ENCODE data around the gene GFOD1.
A peak's percentile ranks its signal among the peaks of the same experiment; 100 is the strongest.

The GFOD1 gene

DNA sequence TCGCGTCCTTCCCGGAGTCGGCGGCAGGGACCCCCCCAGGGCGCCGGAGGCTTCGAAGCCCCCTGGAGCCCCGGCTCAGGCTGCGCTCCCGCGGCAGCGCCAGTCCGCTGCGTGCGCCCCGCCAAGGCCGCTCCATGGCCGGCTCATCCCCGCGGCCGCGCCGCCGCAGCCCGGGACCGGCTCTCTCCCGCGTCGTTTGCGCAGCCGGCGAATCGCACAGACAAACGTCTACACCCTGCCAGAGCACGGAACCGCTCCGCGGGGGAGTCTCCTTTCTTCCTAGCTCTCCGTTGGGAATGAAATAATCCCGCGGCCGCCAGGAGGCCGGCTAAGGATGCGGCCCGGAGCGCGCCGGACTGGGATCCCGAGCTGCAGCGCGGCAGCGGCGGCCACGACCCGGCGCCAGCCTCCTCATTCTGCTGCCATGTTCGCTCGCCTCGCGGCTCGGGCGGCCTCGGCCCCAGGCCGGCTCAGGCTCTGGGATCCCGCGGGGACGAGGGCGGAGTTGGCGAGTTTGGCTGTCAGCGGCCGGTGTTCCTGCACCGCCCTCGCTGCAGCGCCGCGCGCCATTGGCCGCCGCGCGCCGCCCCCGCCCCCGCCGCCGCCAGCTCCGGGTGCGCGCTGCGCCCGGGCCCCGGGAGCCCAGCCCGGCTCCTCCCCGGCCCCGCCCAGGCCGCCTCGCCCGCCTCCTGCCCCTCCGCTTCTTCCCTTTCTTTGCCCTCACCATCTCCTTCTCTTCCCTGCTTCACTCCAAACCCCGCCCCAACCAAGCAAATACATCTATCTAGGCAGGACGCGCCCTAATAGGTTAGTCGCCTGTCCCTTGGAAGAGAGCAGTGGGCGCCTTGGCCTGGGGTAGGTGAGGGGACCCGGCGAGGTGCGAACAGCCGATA lies at the start of gene GFOD1:
Gene GFOD1, minus strand, starts transcription at position 479 of the 893 bp plus-strand sequence. CDS start 710 bp downstream, outside the sequence.
- DNase-seq (ENCODE audit: low read depth) = peak; percentile 88

GRCh38 chr6:13536796-13537526 lies 49.6 kb upstream of the GFOD1 start:
- DNase-seq (ENCODE audit: low read depth) = no peak

GRCh38 chr6:13535306-13535705 lies 47.9 kb upstream of the GFOD1 start:
- DNase-seq (ENCODE audit: low read depth) = peak; percentile 15

GRCh38 chr6:13534536-13534935 lies 47.1 kb upstream of the GFOD1 start:
- DNase-seq (ENCODE audit: low read depth) = no peak

DNA sequence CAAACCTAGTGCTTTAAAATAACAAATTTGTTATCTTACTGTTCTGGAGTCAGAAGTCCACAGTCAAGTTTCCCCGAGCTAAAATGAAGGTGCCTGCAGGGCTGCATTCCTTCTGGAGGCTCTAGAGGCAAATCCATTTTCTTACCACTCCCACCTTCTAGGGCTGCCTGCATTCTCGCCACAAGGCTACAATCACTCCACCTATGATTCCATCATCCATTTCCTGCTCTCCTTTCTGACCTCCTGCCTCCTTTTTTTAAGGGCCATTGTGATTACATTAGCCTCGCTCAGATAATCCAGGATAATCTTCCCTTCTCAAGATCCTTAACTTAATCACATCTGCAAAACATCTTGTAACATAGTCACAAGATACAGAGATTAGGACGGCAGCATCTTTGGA lies 44.6 kb upstream of the GFOD1 start:
- no peak for DNase-seq (ENCODE audit: low read depth)

GRCh38 chr6:13528777-13529343 lies 41.5 kb upstream of the GFOD1 start:
- DNase-seq (ENCODE audit: low read depth) = no peak

- DNase-seq (ENCODE audit: low read depth) = no peak
Measured at GRCh38 chr6:13528232-13528631, 40.8 kb upstream of the GFOD1 start.

DNA sequence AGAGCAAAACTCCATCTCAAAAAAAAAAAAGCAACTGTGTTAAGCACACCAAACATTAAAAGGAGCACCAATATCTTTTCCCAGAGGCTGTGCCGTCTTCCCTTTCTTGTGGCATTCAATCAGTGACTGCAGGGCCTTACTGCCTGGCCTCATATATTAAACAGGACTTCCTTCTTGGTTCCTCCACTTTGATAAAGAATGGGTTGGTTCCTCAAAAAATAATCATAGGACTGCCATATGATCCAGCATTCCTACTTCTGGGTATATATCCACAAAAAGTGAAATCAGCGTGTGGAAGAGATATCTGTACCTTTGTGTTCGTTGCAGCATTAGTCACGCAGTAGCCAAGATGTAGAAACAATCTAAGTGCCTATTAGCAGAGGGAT lies 40.3 kb upstream of the GFOD1 start:
- no peak for DNase-seq (ENCODE audit: low read depth)

GRCh38 chr6:13526727-13527670 lies 39.6 kb upstream of the GFOD1 start:
- peak; percentile 33 for DNase-seq (ENCODE audit: low read depth)

DNA sequence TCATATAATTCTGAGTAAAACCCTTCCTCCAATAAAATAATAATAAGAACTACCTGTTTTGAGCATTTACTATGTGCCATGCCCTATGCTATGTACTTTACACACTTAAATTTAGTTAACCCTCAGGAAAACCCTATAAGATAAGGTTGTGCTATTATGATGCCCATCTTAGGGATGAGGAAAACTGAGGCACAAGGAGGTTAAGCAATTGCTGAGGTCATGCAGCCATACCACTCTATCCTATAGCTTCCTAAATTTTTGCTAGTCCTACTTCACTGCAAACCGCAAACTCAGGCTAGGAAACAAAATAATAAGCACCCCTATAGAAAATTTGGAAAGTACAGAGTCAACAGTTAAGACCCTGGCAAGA lies 38.9 kb upstream of the GFOD1 start:
- no peak for DNase-seq (ENCODE audit: low read depth)

- no peak for DNase-seq (ENCODE audit: low read depth)
Measured at GRCh38 chr6:13524801-13525508, 37.6 kb upstream of the GFOD1 start.

DNA sequence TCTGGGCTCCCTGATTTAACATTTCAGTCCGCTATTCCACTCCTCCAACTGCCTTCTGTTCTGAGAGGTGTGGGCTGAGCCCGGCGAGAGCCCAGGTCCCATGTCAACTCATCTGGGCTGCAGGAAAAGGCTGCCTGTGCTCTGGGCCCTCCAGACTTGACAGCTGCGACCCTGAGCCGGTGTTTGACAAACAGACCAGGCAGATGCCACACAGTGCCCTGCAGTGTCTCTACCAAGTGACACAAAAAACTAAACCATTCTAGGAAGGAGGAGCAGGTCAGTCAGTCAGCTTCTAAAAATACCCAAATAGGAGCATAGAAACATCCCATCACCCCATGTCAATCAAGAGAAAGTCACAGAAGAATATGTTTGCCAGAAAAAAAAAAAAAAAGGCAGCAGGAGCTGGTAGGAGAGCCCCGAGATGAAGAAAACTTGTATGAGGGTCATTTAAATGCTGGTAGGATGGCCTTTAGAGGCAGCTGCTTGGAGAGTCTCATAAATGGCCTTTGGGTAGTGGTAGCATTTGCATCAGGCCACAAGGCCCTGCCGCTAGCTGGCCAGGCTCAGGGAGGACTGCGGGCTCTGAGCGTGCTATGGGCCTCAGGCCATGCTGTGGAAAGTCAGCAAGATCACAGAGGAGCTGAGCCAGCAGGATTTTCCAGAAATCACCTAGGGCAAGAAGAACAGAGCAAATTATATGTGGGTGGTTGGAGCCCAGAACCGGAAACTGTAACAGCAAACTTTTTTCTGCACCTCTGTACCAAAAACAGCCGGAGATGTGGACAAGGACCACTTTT lies 36.6 kb upstream of the GFOD1 start:
- no peak for DNase-seq (ENCODE audit: low read depth)

DNA sequence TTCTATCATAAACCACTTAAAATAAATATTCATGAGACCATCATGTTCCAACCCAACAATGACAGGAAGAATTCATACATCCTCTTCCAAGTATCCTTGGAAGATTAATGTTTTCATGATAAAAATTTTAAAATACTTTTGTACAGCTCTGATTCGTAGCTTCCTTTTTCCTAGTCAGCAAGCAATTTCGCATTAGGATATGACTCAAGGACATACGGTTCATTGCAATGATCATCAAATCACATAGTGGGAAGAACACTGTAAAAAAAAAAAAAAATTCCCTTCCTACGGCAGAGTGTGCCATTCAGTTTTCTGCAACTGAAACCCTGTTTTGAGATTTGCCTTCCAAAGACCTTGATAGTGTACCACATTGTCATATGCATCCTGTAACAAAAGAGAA lies 35.3 kb upstream of the GFOD1 start:
- peak; percentile 88 for DNase-seq (ENCODE audit: low read depth)

DNA sequence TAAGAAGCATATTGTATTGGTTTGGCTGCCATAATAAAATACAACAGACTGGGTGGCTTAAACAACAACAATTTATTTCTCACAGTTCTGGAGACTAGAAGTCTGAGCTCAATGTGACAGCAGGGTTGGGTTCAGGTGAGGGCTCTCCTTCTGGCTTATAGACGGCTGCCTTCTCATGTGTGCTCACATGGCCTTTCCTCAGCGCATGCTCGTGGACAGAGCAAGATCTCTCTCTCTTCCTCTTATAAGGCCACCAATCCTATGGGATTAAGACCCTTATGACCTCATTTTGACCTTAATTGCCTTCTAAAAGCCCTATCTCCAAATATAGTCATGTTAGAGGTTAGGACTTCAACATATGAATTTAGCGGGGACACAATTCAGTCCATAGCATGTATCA lies 32.4 kb upstream of the GFOD1 start:
- no peak for DNase-seq (ENCODE audit: low read depth)

DNA sequence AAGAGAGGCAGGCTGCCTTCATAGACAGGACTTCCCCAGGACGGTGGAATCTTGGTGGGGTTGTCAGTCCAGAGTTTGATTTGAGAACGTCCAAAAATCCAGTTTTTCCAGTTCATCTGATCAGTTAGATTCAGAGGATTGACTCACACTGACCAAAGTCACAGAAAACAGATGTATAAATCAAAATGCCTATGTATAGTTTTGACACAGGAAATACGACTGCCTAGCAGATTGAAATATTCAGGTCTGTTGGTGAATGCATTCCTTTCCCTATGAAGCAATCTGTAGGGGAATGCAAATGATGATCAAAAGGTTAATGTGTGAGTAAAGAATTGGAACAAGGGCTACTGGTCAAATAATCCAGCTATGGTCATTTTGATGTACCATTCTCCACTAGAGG lies 29.7 kb upstream of the GFOD1 start:
- peak; percentile 56 for DNase-seq (ENCODE audit: low read depth)

DNA sequence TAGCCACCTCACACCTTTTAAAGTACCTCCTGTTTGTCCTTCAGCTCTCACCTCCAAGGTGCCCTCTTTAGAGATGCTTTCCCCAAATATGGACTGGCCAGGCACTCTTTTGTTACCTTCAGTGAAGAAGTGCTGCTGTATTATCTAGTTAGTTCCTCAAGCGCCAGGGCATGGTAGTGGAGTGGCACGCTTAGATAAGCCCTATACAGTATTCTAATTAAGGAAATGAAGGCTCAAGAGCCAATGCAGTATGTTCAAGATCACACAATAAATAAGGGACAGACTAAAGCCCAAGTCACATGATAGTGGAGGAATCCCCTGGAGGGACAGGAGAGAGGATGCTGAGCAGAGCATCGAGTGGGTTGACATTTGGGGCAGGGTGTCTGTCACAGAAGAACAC lies 28.5 kb upstream of the GFOD1 start:
- DNase-seq (ENCODE audit: low read depth) = no peak

DNA sequence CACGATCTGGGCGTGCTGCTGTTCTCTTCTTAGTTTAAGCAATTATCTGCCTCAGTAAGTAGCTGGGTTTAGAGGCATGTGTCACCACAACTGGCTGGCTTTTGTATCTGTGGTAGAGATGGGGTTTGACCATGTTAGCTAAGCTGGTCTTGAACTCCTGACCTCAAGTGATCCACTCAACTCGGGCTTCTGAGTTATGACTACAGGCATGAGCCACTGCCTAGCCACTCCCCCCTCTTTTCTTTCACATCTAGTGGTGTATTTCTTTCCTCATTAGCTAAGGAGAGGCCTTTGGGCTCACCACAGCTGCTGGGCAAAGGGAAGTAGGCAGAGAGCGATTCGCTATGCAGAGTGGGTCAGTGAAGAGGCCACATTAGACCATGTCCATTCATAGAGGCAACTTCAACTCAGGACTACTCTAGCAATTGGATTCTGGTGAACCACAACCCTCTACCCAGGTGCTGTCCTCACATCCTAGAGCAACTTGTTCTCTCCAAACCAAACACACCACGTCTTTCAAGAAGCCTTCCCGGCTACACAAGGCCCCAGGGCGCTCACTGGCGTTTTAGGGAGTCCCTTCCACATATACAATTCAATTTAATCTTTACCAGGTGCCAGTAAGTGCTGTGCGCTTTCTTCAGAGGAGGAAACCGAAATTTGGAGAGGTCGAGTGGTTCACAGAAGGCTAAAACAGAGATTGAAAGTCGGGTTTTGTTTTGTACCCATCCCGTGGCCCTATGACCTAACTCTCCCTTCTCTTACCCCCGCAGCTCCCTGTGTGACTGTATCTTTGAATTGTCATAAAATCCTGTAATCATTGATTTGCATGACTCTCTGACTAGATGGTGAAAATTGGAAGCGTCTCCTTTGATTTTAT lies 26.5 kb upstream of the GFOD1 start:
- no peak for DNase-seq (ENCODE audit: low read depth)

DNA sequence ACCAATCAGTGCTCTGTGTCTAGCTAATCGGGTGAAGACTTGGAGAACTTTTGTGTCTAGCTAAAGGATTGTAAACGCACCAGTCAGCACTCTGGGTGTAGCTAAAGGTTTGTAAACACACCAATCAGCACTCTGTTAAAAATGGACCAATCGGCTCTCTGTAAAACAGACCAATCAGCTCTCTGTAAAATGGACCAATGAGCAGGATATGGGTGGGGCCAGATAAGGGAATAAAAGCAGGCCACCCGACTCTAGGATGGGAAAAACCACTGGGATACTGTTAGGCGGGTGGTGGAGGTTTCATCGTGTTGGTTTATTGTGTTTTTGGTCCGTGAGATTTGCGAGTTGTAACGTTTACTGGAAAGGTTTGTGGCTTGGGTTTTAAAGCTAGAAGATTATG lies 25.5 kb upstream of the GFOD1 start:
- no peak for DNase-seq (ENCODE audit: low read depth)

DNA sequence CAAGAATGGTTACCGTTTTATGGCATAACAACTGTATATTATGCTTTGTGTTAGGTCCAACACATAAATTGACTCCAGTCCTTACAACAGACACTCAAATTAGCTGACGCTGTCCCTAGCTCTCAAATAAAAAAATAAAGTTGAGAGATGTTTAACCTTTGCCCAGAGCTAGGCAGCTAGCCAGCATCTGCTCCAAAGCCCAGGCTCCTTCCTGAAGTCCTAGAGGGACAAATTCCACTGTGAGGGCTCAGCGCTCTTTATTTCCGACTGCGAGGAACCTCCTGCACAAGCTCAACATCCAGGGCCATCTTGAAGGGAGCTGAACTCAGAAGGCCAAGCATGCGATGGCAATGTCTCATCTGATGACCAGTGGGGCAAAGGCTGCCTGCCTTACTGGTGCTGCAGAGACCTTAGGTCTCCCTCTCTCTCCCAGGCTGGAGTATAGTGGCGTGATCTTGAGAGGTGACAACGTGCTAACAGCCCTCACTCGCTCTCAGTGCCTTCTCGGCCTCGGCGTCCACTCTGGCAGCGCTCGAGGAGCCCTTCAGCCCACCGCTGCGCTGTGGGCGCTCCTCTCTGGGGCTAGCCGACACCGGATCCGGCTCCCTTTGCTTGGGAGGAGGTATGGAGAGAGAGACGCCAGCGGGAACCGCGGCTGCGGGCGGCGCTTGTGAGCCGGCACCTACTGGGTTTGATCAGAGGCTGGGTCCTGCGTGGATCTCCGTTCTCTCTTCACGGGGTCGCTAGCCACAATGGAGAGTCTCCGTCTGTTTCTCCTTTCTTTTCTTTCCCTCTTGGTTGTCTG lies 24.7 kb upstream of the GFOD1 start:
- DNase-seq (ENCODE audit: low read depth) = no peak

Data from ELR (cell line).